CD4-positive, alpha-beta T cell treated with Interleukin-4 for 4 hours (primary cell): Measurements from ENCODE around the gene OR51A7.

Experiments
- DNase-seq: peaks from one replicate; pipeline ENCODE4 v3.0.0-alpha.2; 2020

OR51A7 gene

GRCh38 chr11:4957396-4957795, 53.8 kb downstream of the OR51A7 start:
- no peak for DNase-seq
